Body of pancreas (tissue), 4 donors: ENCODE results near the gene PGM2. TPM values are rescaled to one million over a fixed set of nuclear protein-coding genes. Genes with fewer than 3 reads are reported as not detected.

Experiments used
- ATAC-seq: fragments of 150-250 bp; one replicate; pipeline ENCODE4 v1.9.1; 2016
- DNase-seq, 4 donors: peaks; one replicate each; pipeline ENCODE4 v3.0.0-alpha.2; 2019
- H3K27ac ChIP-seq, 4 donors: fragments of 200-600 bp; sonication (generic); 1 replicate in 3 of 4; 2 replicates in 1 of 4; pipeline versions ENCODE4 v1.5.1 to v1.6.1; 2016 to 2019; ENCODE audit warnings: mild to moderate bottlenecking in 1 of 4, mixed read lengths in 1 of 4, moderate library complexity in 1 of 4
- H3K27me3 ChIP-seq, 2 donors: fragments of 200-600 bp; sonication (generic); one replicate each; pipeline ENCODE4 v1.6.0; 2016; ENCODE audit warnings: mild to moderate bottlenecking in 1 of 2
- H3K36me3 ChIP-seq, 2 donors: fragments of 200-600 bp; sonication (generic); replicated peaks in 1 of 2; 2 replicates each; pipeline ENCODE4 v1.5.1; 2016; ENCODE audit warnings: low read depth in 2 of 2; ENCODE audit not compliant: insufficient read depth in 1 of 2
- H3K4me1 ChIP-seq: fragments of 200-600 bp; sonication (generic); one replicate; pipeline ENCODE4 v1.6.0; 2016
- H3K4me3 ChIP-seq, 2 donors: fragments of 200-600 bp; sonication (generic); 1 replicate in 1 of 2; 2 replicates in 1 of 2; pipeline ENCODE4 v1.5.1; 2016 to 2019
- H3K9me3 ChIP-seq, 3 donors: fragments of 200-600 bp; sonication (generic); 1 replicate in 2 of 3; 2 replicates in 1 of 3; pipeline ENCODE4 v1.5.1; 2016
- CTCF ChIP-seq, 7 experiments: fragments of 450-650 bp in 4 of 7; fragments of 200-600 bp in 3 of 7; sonication (generic) in 3 of 7; IDR thresholded peaks; one replicate each; pipeline ENCODE4 v1.5.1; 2016 to 2019; ENCODE audit warnings: antibody characterized with exemption in 7 of 7
- POLR2A ChIP-seq, 3 donors: fragments of 450-650 bp; IDR thresholded peaks; one replicate each; pipeline ENCODE4 v1.6.1; 2016; ENCODE audit warnings: antibody characterized with exemption in 3 of 3, mild to moderate bottlenecking in 2 of 3
- WGBS, 2 donors: methylation state at CpG; one replicate each; pipeline ENCODE4 v1.1.5; 2017; 5-methylcytosine and 5-hydroxymethylcytosine counted together
- intact Hi-C: fragments of 100-400 bp; cut with DNase I; formaldehyde crosslinking; loops from one replicate; pipeline ENCODE4 v1.15.1; 2023
- total RNA-seq, 2 donors: library from RNA; depleted of rRNA; stranded (reverse); fragments of >200 nt; gene quantifications; one replicate each; pipeline ENCODE4 v1.1.0, GENCODE V29; 2016

Gene PGM2
- total RNA-seq, 2 donors from 2014 or later: 6.0 to 39.2 TPM

DNA sequence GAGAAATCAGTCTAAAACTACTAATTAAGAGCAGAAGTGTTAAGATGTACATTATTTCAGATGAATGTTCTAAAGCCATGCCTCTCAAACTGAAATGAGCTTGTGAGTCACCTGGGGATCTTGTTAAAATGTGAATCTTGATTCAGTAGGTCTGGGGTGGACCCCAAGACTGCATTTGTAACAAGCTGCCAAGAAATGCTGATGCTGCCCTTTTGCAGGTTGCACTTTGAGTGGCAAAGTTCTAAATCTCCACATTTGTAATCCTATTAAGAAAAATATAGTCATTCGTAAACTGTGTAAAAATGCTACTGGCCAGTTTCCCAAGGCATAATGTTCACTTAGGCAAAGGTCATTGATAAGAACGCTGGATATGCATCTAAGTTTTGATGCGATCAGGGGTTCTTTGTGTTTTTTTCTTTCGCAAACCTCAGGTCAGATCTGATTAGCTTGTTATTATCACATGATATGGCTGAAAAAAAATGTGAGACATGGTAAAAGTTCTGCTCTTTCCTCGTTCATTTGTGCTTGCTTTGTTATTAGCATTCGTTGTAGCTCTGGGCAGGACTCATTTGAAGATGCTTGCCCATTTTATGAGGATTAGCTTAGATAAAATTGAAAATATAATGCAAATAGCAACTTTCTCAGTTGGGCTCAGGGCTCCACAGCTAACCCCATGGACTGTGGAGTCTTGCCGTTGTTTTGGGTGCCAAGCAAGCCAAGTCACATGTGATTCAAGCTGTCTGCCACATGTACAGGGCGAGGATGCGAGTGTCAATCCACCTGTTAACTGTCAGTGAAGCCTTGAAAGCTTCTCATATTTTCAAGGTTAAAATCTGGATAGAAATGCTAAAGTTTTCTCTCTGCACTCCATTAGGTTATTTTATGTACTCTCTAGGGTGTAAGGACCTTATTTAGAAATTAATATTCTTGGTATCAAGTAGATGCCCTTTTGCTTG is 76.5 kb downstream of the PGM2 start:
- H3K9me3 ChIP-seq: no peaks in the 10 kb centered on the region
- ATAC-seq (no peak), DNase-seq (no peak)
- H3K27ac ChIP-seq: peak overlapping the region in 1 of 4 donors; percentile 15
- TF ChIP-seq POLR2A (IDR thresholded peaks at IDR 0.05) (no peak), CTCF (IDR thresholded peaks at IDR 0.05) (no peak)
- 40 to 48% methylated on average over 9 of the region's 9 CpGs for WGBS, 2 donors
- no peak overlapping the region for H3K4me3 ChIP-seq
- H3K4me1 ChIP-seq: peaks cover 28% of the 10 kb centered on the region
- intact Hi-C loops: no loop called here
- H3K36me3 ChIP-seq: no peaks in the 10 kb centered on the region
- H3K27me3 ChIP-seq: no peaks in the 10 kb centered on the region

- WGBS, 2 donors: 49 to 59% methylated on average over 3 of the region's 3 CpGs
- ATAC-seq (no peak), DNase-seq (no peak)
- no peak overlapping the region for H3K4me3 ChIP-seq
- intact Hi-C loops: no loop called here
- H3K4me1 ChIP-seq: peaks cover 28% of the 10 kb centered on the region
- H3K27ac ChIP-seq: peak overlapping the region in 1 of 4 donors; percentile 4
- TF ChIP-seq CTCF (IDR thresholded peaks at IDR 0.05): no peak
- no peak for TF ChIP-seq POLR2A (IDR thresholded peaks at IDR 0.05)
- no peaks in the 10 kb centered on the region for H3K27me3 ChIP-seq
- no peaks in the 10 kb centered on the region for H3K9me3 ChIP-seq
- H3K36me3 ChIP-seq: no peaks in the 10 kb centered on the region
These were observed 77.4 kb downstream of the PGM2 start for GRCh38 chr4:37903901-37904300.

- WGBS, 2 donors: 42 to 85% methylated on average over 3 of the region's 3 CpGs
- ATAC-seq (no peak), DNase-seq (no peak)
- H3K9me3 ChIP-seq: no peaks in the 10 kb centered on the region
- intact Hi-C loops: no loop called here
- H3K27ac ChIP-seq: no peak overlapping the region
- no peaks in the 10 kb centered on the region for H3K27me3 ChIP-seq
- H3K36me3 ChIP-seq: no peaks in the 10 kb centered on the region
- H3K4me1 ChIP-seq: peaks cover 31% of the 10 kb centered on the region
- no peak overlapping the region for H3K4me3 ChIP-seq
- no peak for TF ChIP-seq POLR2A (IDR thresholded peaks at IDR 0.05)
- TF ChIP-seq CTCF (IDR thresholded peaks at IDR 0.05): no peak
These were observed 78.3 kb downstream of the PGM2 start for GRCh38 chr4:37904824-37905223.

GRCh38 chr4:37905533-37906169 is 79.2 kb downstream of the PGM2 start:
- ATAC-seq: no peak
- H3K27me3 ChIP-seq: no peaks in the 10 kb centered on the region
- no peak overlapping the region for H3K4me3 ChIP-seq
- H3K9me3 ChIP-seq: no peaks in the 10 kb centered on the region
- TF ChIP-seq POLR2A (IDR thresholded peaks at IDR 0.05) (no peak), CTCF (IDR thresholded peaks at IDR 0.05) (no peak)
- intact Hi-C loops: no loop called here
- no peak for DNase-seq
- peaks cover 31% of the 10 kb centered on the region for H3K4me1 ChIP-seq
- H3K27ac ChIP-seq: no peak overlapping the region
- WGBS, 2 donors: 57 to 62% methylated on average over 7 of the region's 7 CpGs
- H3K36me3 ChIP-seq: no peaks in the 10 kb centered on the region
